MM.1S (cell line): ENCODE measurements around the gene GUCY1B1.

ENCODE experiments used
- CTCF ChIP-seq: fragments of 300-600 bp; sonication (generic); IDR thresholded peaks from 2 replicates; pipeline ENCODE4 v1.5.1; 2016; ENCODE audit warnings: antibody characterized with exemption, low read length, mixed read lengths
- EZH2 ChIP-seq: fragments of 300-600 bp; sonication (generic); optimal IDR thresholded peaks from 2 replicates; pipeline ENCODE3; 2017; ENCODE audit warnings: low read depth, mild to moderate bottlenecking, antibody characterized with exemption, low read length, mixed read lengths

- no peak for TF ChIP-seq CTCF
- no peak for TF ChIP-seq EZH2
Measured at GRCh38 chr4:155805016-155805415, 46.2 kb downstream of the GUCY1B1 start.
